GM12878 (cell line): ENCODE results near the gene NCAM1. TPM values are rescaled to one million over a fixed set of nuclear protein-coding genes. Genes with fewer than 3 reads are reported as not detected.

ENCODE experiments used
- ATAC-seq: fragments of 200-7000 bp; cut with Tn5 transposase; 3 replicates; pipeline ENCODE4 v1.9.1; 2020; ENCODE audit warnings: mild to moderate bottlenecking, moderate library complexity
- BruUV-seq: library from RNA; stranded (reverse); fragments of 400-500 nt; replicated peaks from 2 replicates; lab custom pipeline; 2021; lab: Mats Ljungman, UMichigan
- CTCF ChIA-PET: fragments of 300-600 bp; sonication (Branson Sonifier 250); formaldehyde crosslinking; extraction: SDS; loops from one replicate; lab custom pipeline; 2021; ENCODE audit warnings: inconsistent platforms; lab: Yijun Ruan, JAX
- POLR2A ChIA-PET: fragments of 350-600 bp; formaldehyde crosslinking; extraction: SDS; loops from one replicate; lab custom pipeline; 2021; ENCODE audit warnings: inconsistent platforms; lab: Charles Lee
- RAD21 ChIA-PET: fragments of 300-600 bp; sonication (Branson Sonifier 250); formaldehyde crosslinking; loops from one replicate; lab custom pipeline; 2023; ENCODE audit warnings: antibody characterized with exemption; ENCODE audit not compliant: unreplicated experiment; lab: Charles Lee
- SMC1A ChIA-PET: fragments of 300-600 bp; sonication (Branson Sonifier 250); formaldehyde crosslinking; loops from one replicate; lab custom pipeline; 2023; ENCODE audit not compliant: unreplicated experiment, uncharacterized antibody; lab: Charles Lee
- DNase-seq: peaks from one replicate; pipeline ENCODE4 v3.0.0-alpha.2; 2011; ENCODE audit warnings: low read depth, low spot score
- FAIRE-seq: peaks from 3 replicates; lab custom pipeline; 2011; peaks lifted over from hg19 to GRCh38; lab: Jason Lieb, UNC
- H2AFZ ChIP-seq: 2 replicates; pipeline ENCODE4 v1.6.0; 2011; ENCODE audit warnings: low read depth, low read length, control low read depth; ENCODE audit not compliant: control insufficient read depth
- H3K27ac ChIP-seq: 2 replicates; pipeline ENCODE4 v1.5.1; 2011; ENCODE audit warnings: control low read depth; ENCODE audit not compliant: control insufficient read depth, insufficient read depth
- H3K27me3 ChIP-seq, 2 experiments: replicated peaks in 1 of 2; 2 replicates each; pipeline versions ENCODE4 v1.6.0 to v1.6.1; 2011; ENCODE audit warnings: low read length in 1 of 2; ENCODE audit not compliant: control insufficient read depth in 2 of 2, insufficient read depth in 2 of 2
- H3K36me3 ChIP-seq, 2 experiments: 2 replicates each; pipeline ENCODE4 v1.5.1; 2011; ENCODE audit warnings: low read length in 1 of 2; ENCODE audit not compliant: control insufficient read depth in 2 of 2, insufficient read depth in 2 of 2
- H3K4me1 ChIP-seq: 2 replicates; pipeline ENCODE4 v1.6.1; 2011; ENCODE audit warnings: mild to moderate bottlenecking, low read length, moderate library complexity, mixed read lengths; ENCODE audit not compliant: control insufficient read depth, insufficient read depth
- H3K4me2 ChIP-seq: 2 replicates; pipeline ENCODE4 v1.6.0; 2011; ENCODE audit warnings: control low read depth; ENCODE audit not compliant: control insufficient read depth, insufficient read depth
- H3K4me3 ChIP-seq: fragments of 200-600 bp; sonication (generic); 2 replicates; pipeline ENCODE4 v1.5.1; 2016
- H3K79me2 ChIP-seq: 2 replicates; pipeline ENCODE4 v1.6.0; 2011; ENCODE audit warnings: low read length; ENCODE audit not compliant: control insufficient read depth, insufficient read depth
- H3K9ac ChIP-seq: 2 replicates; pipeline ENCODE4 v1.8.0; 2011; ENCODE audit warnings: low read length, control low read depth, mixed read lengths; ENCODE audit not compliant: control insufficient read depth, insufficient read depth
- H3K9me3 ChIP-seq: replicated peaks from 3 replicates; pipeline ENCODE4 v1.5.1; 2011; ENCODE audit warnings: mild to moderate bottlenecking, low read length; ENCODE audit not compliant: control insufficient read depth, insufficient read depth
- H4K20me1 ChIP-seq: 2 replicates; pipeline ENCODE4 v1.6.0; 2011; ENCODE audit not compliant: control insufficient read depth, insufficient read depth
- ATF7 ChIP-seq: fragments of 450-650 bp; IDR thresholded peaks from 2 replicates; pipeline ENCODE4 v1.6.1; 2016; ENCODE audit warnings: low read depth, mild to moderate bottlenecking
- BRCA1 ChIP-seq: IDR thresholded peaks from 2 replicates; pipeline ENCODE4 v1.6.1; 2011; ENCODE audit warnings: low read depth, low read length, improper control_type of control experiment
- ESRRA ChIP-seq: IDR thresholded peaks from 2 replicates; pipeline ENCODE4 v1.6.1; 2012; ENCODE audit warnings: mild to moderate bottlenecking, low read length, improper control_type of control experiment
- ETV6 ChIP-seq, 2 experiments: fragments of 450-650 bp in 1 of 2; IDR thresholded peaks in 1 of 2; conservative IDR thresholded peaks in 1 of 2; 2 replicates each; pipeline ENCODE4 v1.6.1; 2014; ENCODE audit warnings: antibody characterized with exemption in 1 of 2, borderline replicate concordance in 1 of 2, low read depth in 1 of 2, mild to moderate bottlenecking in 1 of 2, moderate library complexity in 1 of 2
- FOXK2 ChIP-seq: fragments of 450-650 bp; IDR thresholded peaks from 2 replicates; pipeline ENCODE4 v1.6.1; 2017; ENCODE audit warnings: mild to moderate bottlenecking, moderate library complexity
- LARP7 ChIP-seq: fragments of 450-650 bp; IDR thresholded peaks from 2 replicates; pipeline ENCODE4 v1.6.1; 2017; ENCODE audit warnings: mild to moderate bottlenecking
- NR2C2 ChIP-seq: IDR thresholded peaks from 2 replicates; pipeline ENCODE4 v1.6.1; 2011; ENCODE audit warnings: borderline replicate concordance, low read depth; ENCODE audit not compliant: control insufficient read depth, insufficient read length
- RAD51 ChIP-seq: fragments of 450-650 bp; IDR thresholded peaks from 2 replicates; pipeline ENCODE4 v1.6.1; 2016; ENCODE audit warnings: moderate library complexity, mild to moderate bottlenecking, inconsistent platforms
- RBBP5 ChIP-seq: fragments of 200-600 bp; sonication (generic); conservative IDR thresholded peaks from 2 replicates; pipeline ENCODE4 v1.6.1; 2016
- SREBF2 ChIP-seq: IDR thresholded peaks from 2 replicates; pipeline ENCODE4 v1.6.1; 2012; ENCODE audit warnings: mild to moderate bottlenecking, low read length
- TCF3 ChIP-seq: IDR thresholded peaks from 2 replicates; pipeline ENCODE4 v1.6.1; 2012; ENCODE audit warnings: low read depth, mild to moderate bottlenecking, low read length, borderline replicate concordance; ENCODE audit not compliant: insufficient read depth
- YY1 ChIP-seq: IDR thresholded peaks from 2 replicates; pipeline ENCODE4 v1.6.1; 2011; ENCODE audit warnings: low read depth, mild to moderate bottlenecking, low read length
- ZNF384 ChIP-seq: IDR thresholded peaks from 2 replicates; pipeline ENCODE4 v1.6.1; 2012; ENCODE audit warnings: low read depth, mild to moderate bottlenecking, low read length, improper control_type of control experiment, borderline replicate concordance
- ZNF622 ChIP-seq: fragments of 450-650 bp; IDR thresholded peaks from 2 replicates; pipeline ENCODE4 v1.6.1; 2017; ENCODE audit warnings: mild to moderate bottlenecking, inconsistent platforms
- WGBS: methylation state at CpG from one replicate; pipeline ENCODE4 v1.1.6; 2016; ENCODE audit warnings: low lambda C conversion rate; ENCODE audit not compliant: insufficient replicate concordance, insufficient coverage; ENCODE audit errors: missing lambda C conversion rate; 5-methylcytosine and 5-hydroxymethylcytosine counted together
- in situ Hi-C: fragments of 300-500 bp; cut with MboI; formaldehyde crosslinking; loops from 9 replicates; pipeline ENCODE4 v1.14.3; 2018; ENCODE audit warnings: mixed read lengths
- intact Hi-C: fragments of 100-400 bp; cut with micrococcal nuclease; formaldehyde crosslinking; loops from one replicate; pipeline ENCODE4 v1.14.2; 2022; ENCODE audit not compliant: unreplicated experiment
- polyA plus RNA-seq, 11 experiments: library from polyadenylated mRNA; depleted of rRNA in 4 of 11; unstranded in 6 of 11; stranded (reverse) in 5 of 11; fragments of >200 nt; fragmentation: Nextera tagmentation in 4 of 11; fragmentation: Illumina TruSeq in 1 of 11; extraction: Ambion mirVana in 4 of 11; extraction: Trizol in 1 of 11; gene quantifications; 1 replicate in 1 of 11; 2 replicates in 10 of 11; pipeline versions ENCODE4 v1.2.1 to v1.2.3, GENCODE V29; 2011 to 2016; ENCODE audit warnings: inconsistent platforms in 2 of 11, missing spikeins in 2 of 11, low read depth in 1 of 11
- total RNA-seq, 4 experiments: library from RNA; depleted of rRNA in 3 of 4; stranded (reverse); fragments of >200 nt in 3 of 4; fragmentation: Illumina TruSeq in 1 of 4; extraction: Trizol in 1 of 4; gene quantifications; 2 replicates each; pipeline versions ENCODE4 v1.2.1 to v1.2.3, GENCODE V29; 2013 to 2021
- TF ChIP-seq, protein P1 (sequence below): IDR thresholded peaks from 2 replicates; pipeline ENCODE4 v1.6.1; 2011; ENCODE audit warnings: borderline replicate concordance, low read depth, mild to moderate bottlenecking, moderate library complexity, low read length; ENCODE audit not compliant: insufficient read depth, poor library complexity, severe bottlenecking
- TF ChIP-seq, protein P2 (sequence below): fragments of 450-650 bp; conservative IDR thresholded peaks from 2 replicates; pipeline ENCODE4 v1.6.1; 2017; ENCODE audit warnings: mild to moderate bottlenecking, moderate library complexity

The NCAM1 gene
- total and polyA plus RNA-seq, 10 of the 15 experiments (the other 5 are each of a cell fraction or from before 2014, with no cell fraction given): 0.10 to 0.23 (median 0.11) TPM; not detected in 7

DNA sequence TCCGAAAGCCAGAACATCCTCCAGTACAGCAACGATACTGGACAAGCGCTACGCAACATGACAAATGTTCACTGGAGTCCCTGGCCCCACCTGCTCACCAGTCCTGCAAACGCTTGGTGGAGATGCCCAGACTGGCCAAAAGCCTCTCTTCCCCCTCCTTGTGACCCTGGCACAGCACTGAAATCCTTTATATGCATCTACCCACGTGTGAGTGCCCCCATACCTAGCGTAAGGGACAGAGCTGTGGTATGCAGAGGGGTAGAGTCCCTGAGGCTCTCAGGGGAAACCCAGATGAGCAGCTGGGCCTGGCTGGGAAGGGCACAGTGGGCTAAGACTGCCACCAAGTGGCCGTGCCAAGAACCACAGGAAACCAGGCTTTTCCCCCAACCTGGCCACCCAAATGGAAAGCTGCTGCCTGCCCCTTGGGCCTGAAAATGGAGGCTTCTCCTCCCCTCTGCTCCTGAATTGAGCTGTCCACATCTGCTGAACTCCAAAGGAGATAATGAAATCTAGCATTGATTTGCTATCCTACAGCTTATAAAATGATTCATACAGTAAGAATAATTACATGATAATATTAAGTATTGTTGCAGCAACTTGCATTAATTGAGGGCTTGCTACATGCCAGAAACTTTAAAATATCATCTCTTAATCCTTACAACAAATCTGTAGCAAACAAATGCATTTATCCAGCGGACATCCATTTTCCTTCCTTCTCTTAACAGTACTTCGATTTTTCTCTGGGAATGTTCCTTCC lies 328.4 kb downstream of the NCAM1 start:
- Histone ChIP-seq H4K20me1 (no peaks in the 10 kb centered on the region), H3K4me2 (no peak overlapping the region), H3K36me3 (no peaks in the 10 kb centered on the region), H3K4me1 (no peaks in the 10 kb centered on the region), H3K27ac (no peak overlapping the region), H2AFZ (no peak overlapping the region), H3K79me2 (no peaks in the 10 kb centered on the region), H3K9me3 (no peaks in the 10 kb centered on the region), H3K27me3 (0 out of 4 replicates have a peak, but pooled peaks cover 0 to 2% of the 10 kb centered on the region in 2 experiments), H3K9ac (no peak overlapping the region), H3K4me3 (no peak overlapping the region)
- peak; percentile 99 for ATAC-seq
- WGBS: 10% methylated on average over 8 of the region's 10 CpGs
- RAD21 ChIA-PET: interaction anchor here (0.7 to 2.3 kb wide), 14 partner anchors 9 to 1069 kb away, joined by 3 to 34 read pairs (median 4); no protein-coding TSS in a partner anchor
- intact Hi-C loops: loop anchor here (1.0 to 5.0 kb wide), 5 partner anchors 177 to 1071 kb away; no protein-coding TSS in a partner anchor
- CTCF ChIA-PET: interaction anchor here (0.6 to 3.9 kb wide), 39 partner anchors 8 to 1351 kb away, joined by 3 to 66 read pairs (median 4); no protein-coding TSS in a partner anchor
- BruUV-seq: no TSS peak
- POLR2A ChIA-PET: no interaction called here
- peak; percentile 33 for DNase-seq
- no peak for FAIRE-seq
- in situ Hi-C loops: loop anchor here (5.0 to 10.0 kb wide), 3 partner anchors 702 to 1065 kb away; partner anchors contain the start of gene PTS
- SMC1A ChIA-PET: interaction anchor here (0.8 to 3.1 kb wide), 19 partner anchors 11 to 1070 kb away, joined by 3 to 33 read pairs (median 4); no protein-coding TSS in a partner anchor
- no peak for TF ChIP-seq BRCA1
- TF ChIP-seq NR2C2: no peak
- no peak for TF ChIP-seq ETV6 (conservative IDR thresholded peaks at IDR 0.05 in 1 of 2, IDR thresholded peaks at IDR 0.05 in 1 of 2; ENCODE audit: borderline replicate concordance in 1 of 2, low read depth in 1 of 2)
- TF ChIP-seq ZNF384: no peak
- peak; percentile 34; the same call in 1 of the 2 replicates for TF ChIP-seq LARP7
- TF ChIP-seq YY1: peak; percentile 65; the same call in 1 of the 2 replicates
- TF ChIP-seq TCF3: peak; percentile 92; the same call in 1 of the 2 replicates
- TF ChIP-seq, protein P1, sequence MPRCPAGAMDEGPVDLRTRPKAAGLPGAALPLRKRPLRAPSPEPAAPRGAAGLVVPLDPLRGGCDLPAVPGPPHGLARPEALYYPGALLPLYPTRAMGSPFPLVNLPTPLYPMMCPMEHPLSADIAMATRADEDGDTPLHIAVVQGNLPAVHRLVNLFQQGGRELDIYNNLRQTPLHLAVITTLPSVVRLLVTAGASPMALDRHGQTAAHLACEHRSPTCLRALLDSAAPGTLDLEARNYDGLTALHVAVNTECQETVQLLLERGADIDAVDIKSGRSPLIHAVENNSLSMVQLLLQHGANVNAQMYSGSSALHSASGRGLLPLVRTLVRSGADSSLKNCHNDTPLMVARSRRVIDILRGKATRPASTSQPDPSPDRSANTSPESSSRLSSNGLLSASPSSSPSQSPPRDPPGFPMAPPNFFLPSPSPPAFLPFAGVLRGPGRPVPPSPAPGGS: no peak
- no peak for TF ChIP-seq ESRRA
- TF ChIP-seq SREBF2: no peak
- TF ChIP-seq RBBP5: no peak
- no peak for TF ChIP-seq RAD51
- TF ChIP-seq, protein P2, sequence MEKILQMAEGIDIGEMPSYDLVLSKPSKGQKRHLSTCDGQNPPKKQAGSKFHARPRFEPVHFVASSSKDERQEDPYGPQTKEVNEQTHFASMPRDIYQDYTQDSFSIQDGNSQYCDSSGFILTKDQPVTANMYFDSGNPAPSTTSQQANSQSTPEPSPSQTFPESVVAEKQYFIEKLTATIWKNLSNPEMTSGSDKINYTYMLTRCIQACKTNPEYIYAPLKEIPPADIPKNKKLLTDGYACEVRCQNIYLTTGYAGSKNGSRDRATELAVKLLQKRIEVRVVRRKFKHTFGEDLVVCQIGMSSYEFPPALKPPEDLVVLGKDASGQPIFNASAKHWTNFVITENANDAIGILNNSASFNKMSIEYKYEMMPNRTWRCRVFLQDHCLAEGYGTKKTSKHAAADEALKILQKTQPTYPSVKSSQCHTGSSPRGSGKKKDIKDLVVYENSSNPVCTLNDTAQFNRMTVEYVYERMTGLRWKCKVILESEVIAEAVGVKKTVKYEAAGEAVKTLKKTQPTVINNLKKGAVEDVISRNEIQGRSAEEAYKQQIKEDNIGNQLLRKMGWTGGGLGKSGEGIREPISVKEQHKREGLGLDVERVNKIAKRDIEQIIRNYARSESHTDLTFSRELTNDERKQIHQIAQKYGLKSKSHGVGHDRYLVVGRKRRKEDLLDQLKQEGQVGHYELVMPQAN: no peak
- no peak for TF ChIP-seq ATF7
- no peak for TF ChIP-seq FOXK2
- TF ChIP-seq ZNF622: no peak
